H1 (cell line): Measurements from ENCODE around the gene SEMA3B. TPM values are rescaled to one million over a fixed set of nuclear protein-coding genes. Genes with fewer than 3 reads are reported as not detected.

Source experiments
- CTCF ChIA-PET: fragments of 300-600 bp; sonication (Branson Sonifier 250); formaldehyde crosslinking; loops from one replicate; lab custom pipeline; 2021; ENCODE audit not compliant: partially characterized antibody; lab: Charles Lee
- POLR2A ChIA-PET: fragments of 300-600 bp; sonication (Branson Sonifier 250); formaldehyde crosslinking; loops from one replicate; lab custom pipeline; 2021; ENCODE audit warnings: inconsistent platforms; ENCODE audit not compliant: partially characterized antibody; lab: Charles Lee
- DNase-seq, 2 experiments: peaks; one replicate each; pipeline versions ENCODE4 v3.0.0 to v3.0.0-alpha.2; 2010 to 2022; ENCODE audit warnings: low spot score in 2 of 2, low read depth in 1 of 2, mixed read lengths in 1 of 2
- FAIRE-seq: peaks from 2 replicates; lab custom pipeline; 2011; peaks lifted over from hg19 to GRCh38; lab: Jason Lieb, UNC
- H2AFZ ChIP-seq: 2 replicates; pipeline ENCODE4 v1.8.1; 2012; ENCODE audit warnings: low read length, inconsistent platforms
- H2AK5ac ChIP-seq: 2 replicates; pipeline ENCODE4 v1.6.1; 2013; ENCODE audit warnings: low read depth, low read length
- H2BK120ac ChIP-seq: replicated peaks from 2 replicates; pipeline ENCODE3; 2013; ENCODE audit warnings: low read depth, low read length, inconsistent platforms
- H2BK12ac ChIP-seq: 2 replicates; pipeline ENCODE4 v1.6.1; 2013; ENCODE audit warnings: low read depth, low read length
- H2BK15ac ChIP-seq: 2 replicates; pipeline ENCODE4 v1.6.1; 2013; ENCODE audit warnings: low read length
- H2BK20ac ChIP-seq: 2 replicates; pipeline ENCODE4 v1.6.1; 2013; ENCODE audit warnings: low read length
- H2BK5ac ChIP-seq: 2 replicates; pipeline ENCODE4 v1.6.1; 2013; ENCODE audit warnings: low read depth, low read length
- H3K14ac ChIP-seq: 2 replicates; pipeline ENCODE4 v1.6.1; 2013; ENCODE audit warnings: inconsistent platforms; ENCODE audit not compliant: insufficient read length
- H3K18ac ChIP-seq: 2 replicates; pipeline ENCODE4 v1.6.1; 2013; ENCODE audit warnings: low read length; ENCODE audit errors: extremely low read depth
- H3K23ac ChIP-seq: 2 replicates; pipeline ENCODE4 v1.6.1; 2013; ENCODE audit warnings: inconsistent platforms; ENCODE audit not compliant: insufficient read length
- H3K23me2 ChIP-seq: 2 replicates; pipeline ENCODE4 v1.6.1; 2013; ENCODE audit warnings: low read depth, low read length
- H3K27ac ChIP-seq: 2 replicates; pipeline ENCODE4 v1.6.1; 2011; ENCODE audit warnings: low read depth, low read length, inconsistent platforms
- H3K27me3 ChIP-seq, 4 experiments: replicated peaks in 1 of 4; 1 replicate in 1 of 4; 2 replicates in 3 of 4; pipeline versions ENCODE4 v1.6.1 to v1.8.1; 2011 to 2013; ENCODE audit warnings: low read length in 3 of 4, mild to moderate bottlenecking in 3 of 4, inconsistent platforms in 2 of 4, mixed read lengths in 2 of 4, moderate library complexity in 1 of 4; ENCODE audit not compliant: control insufficient read depth in 3 of 4, insufficient read depth in 3 of 4; ENCODE audit errors: extremely low read depth in 1 of 4
- H3K36me3 ChIP-seq, 4 experiments: 2 replicates each; pipeline versions ENCODE4 v1.6.1 to v1.8.1; 2011 to 2013; ENCODE audit warnings: mild to moderate bottlenecking in 4 of 4, low read length in 3 of 4, moderate library complexity in 2 of 4, control low read depth in 1 of 4, inconsistent platforms in 1 of 4; ENCODE audit not compliant: insufficient read depth in 4 of 4, control insufficient read depth in 2 of 4
- H3K4ac ChIP-seq: replicated peaks from 2 replicates; pipeline ENCODE3; 2013; ENCODE audit warnings: low read length, low read depth, mixed read lengths, inconsistent platforms; ENCODE audit not compliant: insufficient read length
- H3K4me1 ChIP-seq, 4 experiments: replicated peaks in 1 of 4; 1 replicate in 1 of 4; 2 replicates in 3 of 4; pipeline versions ENCODE4 v1.6.1 to v1.8.1; 2011 to 2013; ENCODE audit warnings: low read length in 3 of 4, inconsistent platforms in 2 of 4, mixed read lengths in 1 of 4; ENCODE audit not compliant: insufficient read depth in 4 of 4, control insufficient read depth in 3 of 4
- H3K4me2 ChIP-seq, 2 experiments: 2 replicates each; pipeline versions ENCODE4 v1.6.1 to v1.8.1; 2011 to 2013; ENCODE audit warnings: low read depth in 2 of 2, low read length in 2 of 2, control low read depth in 1 of 2, inconsistent platforms in 1 of 2, mild to moderate bottlenecking in 1 of 2; ENCODE audit not compliant: insufficient read depth in 1 of 2
- H3K4me3 ChIP-seq, 4 experiments: fragments of 200-600, 300-600 bp in 1 of 4; sonication (generic), shearing (Covaris generic), sonication (Bioruptor Twin) in 1 of 4; 2 replicates each; pipeline versions ENCODE4 v1.5.1 to v1.8.1; 2011 to 2016; ENCODE audit warnings: low read length in 4 of 4, low read depth in 3 of 4, control low read depth in 2 of 4, inconsistent platforms in 2 of 4, mild to moderate bottlenecking in 2 of 4, mixed read lengths in 1 of 4, moderate library complexity in 1 of 4; ENCODE audit not compliant: insufficient read depth in 2 of 4; ENCODE audit errors: extremely low read depth in 1 of 4
- H3K56ac ChIP-seq: replicated peaks from 2 replicates; pipeline ENCODE3; 2013; ENCODE audit warnings: low read depth, mild to moderate bottlenecking, mixed read lengths, low read length, inconsistent platforms; ENCODE audit not compliant: insufficient read length
- H3K79me1 ChIP-seq: 2 replicates; pipeline ENCODE4 v1.6.1; 2013; ENCODE audit warnings: low read depth, low read length, control low read depth
- H3K79me2 ChIP-seq, 2 experiments: 2 replicates each; pipeline versions ENCODE4 v1.6.1 to v1.8.1; 2012 to 2013; ENCODE audit warnings: low read length in 2 of 2, mild to moderate bottlenecking in 2 of 2, inconsistent platforms in 1 of 2; ENCODE audit not compliant: insufficient read depth in 2 of 2, control insufficient read depth in 1 of 2
- H3K9ac ChIP-seq, 4 experiments: replicated peaks in 1 of 4; 1 replicate in 1 of 4; 2 replicates in 3 of 4; pipeline versions ENCODE4 v1.6.1 to v1.8.1; 2011 to 2013; ENCODE audit warnings: low read depth in 3 of 4, low read length in 3 of 4, control low read depth in 2 of 4, mild to moderate bottlenecking in 2 of 4, moderate library complexity in 2 of 4, inconsistent platforms in 1 of 4; ENCODE audit errors: extremely low read depth in 1 of 4
- H3K9me3 ChIP-seq, 2 experiments: 2 replicates each; pipeline versions ENCODE4 v1.6.1 to v1.8.1; 2012 to 2013; ENCODE audit warnings: mild to moderate bottlenecking in 2 of 2, moderate library complexity in 2 of 2, control low read depth in 1 of 2, inconsistent platforms in 1 of 2, low read depth in 1 of 2, low read length in 1 of 2, mixed read lengths in 1 of 2; ENCODE audit not compliant: insufficient read depth in 2 of 2
- H4K20me1 ChIP-seq, 2 experiments: replicated peaks in 1 of 2; 2 replicates each; pipeline versions ENCODE3 to v1.8.1; 2011 to 2013; ENCODE audit warnings: inconsistent platforms in 2 of 2, low read length in 2 of 2, mild to moderate bottlenecking in 1 of 2; ENCODE audit not compliant: insufficient read depth in 2 of 2, control insufficient read depth in 1 of 2
- H4K5ac ChIP-seq: 2 replicates; pipeline ENCODE4 v1.6.1; 2013; ENCODE audit warnings: low read length, low read depth, mixed read lengths, inconsistent platforms; ENCODE audit not compliant: insufficient read length
- H4K8ac ChIP-seq: 2 replicates; pipeline ENCODE4 v1.8.0; 2013; ENCODE audit warnings: mild to moderate bottlenecking, moderate library complexity, low read length, inconsistent platforms; ENCODE audit not compliant: insufficient read depth; ENCODE audit errors: extremely low read depth
- H4K91ac ChIP-seq: replicated peaks from 2 replicates; pipeline ENCODE3; 2013; ENCODE audit warnings: low read length, mixed read lengths, inconsistent platforms; ENCODE audit not compliant: insufficient read length
- BACH1 ChIP-seq: IDR thresholded peaks from 2 replicates; pipeline ENCODE4 v1.6.1; 2012; ENCODE audit warnings: low read length, improper control_type of control experiment
- CBX5 ChIP-seq: fragments of 300-800, 300-1000 bp; sonication (generic); IDR thresholded peaks from 2 replicates; pipeline ENCODE4 v1.7.1; 2016; ENCODE audit warnings: antibody characterized with exemption, low read length, low read depth
- CTBP2 ChIP-seq: IDR thresholded peaks from 2 replicates; pipeline ENCODE4 v1.7.0; 2011; ENCODE audit warnings: borderline replicate concordance, mild to moderate bottlenecking, moderate library complexity, mixed read lengths, low read length; ENCODE audit not compliant: insufficient read depth, insufficient read length
- EZH2 ChIP-seq: fragments of 200-600 bp; sonication (generic); IDR thresholded peaks from 2 replicates; pipeline ENCODE4 v1.7.1; 2012; ENCODE audit warnings: low read depth, mild to moderate bottlenecking, moderate library complexity, low read length, inconsistent platforms; ENCODE audit not compliant: severe bottlenecking
- GABPA ChIP-seq: IDR thresholded peaks from 2 replicates; pipeline ENCODE4 v1.6.1; 2011; ENCODE audit warnings: mild to moderate bottlenecking, low read length, moderate library complexity, borderline replicate concordance; ENCODE audit not compliant: insufficient read depth
- NANOG ChIP-seq: IDR thresholded peaks from 2 replicates; pipeline ENCODE4 v1.6.1; 2011; ENCODE audit warnings: low read length, low read depth, mild to moderate bottlenecking, inconsistent platforms; ENCODE audit not compliant: insufficient read depth, poor library complexity, severe bottlenecking
- POLR2A ChIP-seq, 2 experiments: IDR thresholded peaks; 1 replicate in 1 of 2; 2 replicates in 1 of 2; pipeline ENCODE4 v1.6.1; 2011; ENCODE audit warnings: low read depth in 2 of 2, low read length in 2 of 2, mild to moderate bottlenecking in 2 of 2; ENCODE audit errors: control extremely low read depth in 1 of 2
- SP1 ChIP-seq: IDR thresholded peaks from 2 replicates; pipeline ENCODE4 v1.6.1; 2011; ENCODE audit warnings: low read depth, low read length
- SP2 ChIP-seq: IDR thresholded peaks from 2 replicates; pipeline ENCODE4 v1.6.1; 2012; ENCODE audit warnings: mild to moderate bottlenecking, low read length, inconsistent platforms
- TAF7 ChIP-seq: optimal IDR thresholded peaks from 2 replicates; pipeline ENCODE3; 2011; ENCODE audit warnings: low read depth, mild to moderate bottlenecking, inconsistent platforms, low read length, moderate library complexity, borderline replicate concordance
- TCF12 ChIP-seq: IDR thresholded peaks from 2 replicates; pipeline ENCODE4 v1.6.1; 2011; ENCODE audit warnings: low read depth, mild to moderate bottlenecking, low read length
- WGBS, 2 experiments: shearing (Covaris generic) in 1 of 2; methylation state at CpG; one replicate each; pipeline versions ENCODE4 v1.1.6 to v1.1.7; 2013 to 2015; ENCODE audit warnings: low lambda C conversion rate in 2 of 2, mixed read lengths in 2 of 2, inconsistent platforms in 1 of 2, low coverage in 1 of 2, missing lambda C conversion rate in 1 of 2; ENCODE audit not compliant: insufficient replicate concordance in 2 of 2, insufficient coverage in 1 of 2, insufficient read length in 1 of 2; ENCODE audit errors: extremely low coverage in 1 of 2, missing lambda C conversion rate in 1 of 2; 5-methylcytosine and 5-hydroxymethylcytosine counted together
- polyA plus RNA-seq, 7 experiments: library from polyadenylated mRNA; depleted of rRNA in 3 of 7; stranded (reverse) in 5 of 7; unstranded in 2 of 7; fragments of >200 nt in 5 of 7; fragments of 200-250 nt in 2 of 7; gene quantifications; 1 replicate in 5 of 7; 2 replicates in 1 of 7; 4 replicates in 1 of 7; pipeline versions ENCODE4 v1.2.1 to v1.2.3, GENCODE V29; 2011 to 2013; ENCODE audit warnings: missing spikeins in 2 of 7, mixed read lengths in 2 of 7
- total RNA-seq: library from RNA; stranded (reverse); fragmentation: NEBNext Ultra II Directional; extraction: Animal tissue kit (Norgen Biotek cat#: 25700); gene quantifications from 2 replicates; pipeline ENCODE4 v1.2.1, GENCODE V29; 2021

SEMA3B gene
- total and polyA plus RNA-seq, 2 of the 8 experiments (the other 6 are each of a cell fraction or from before 2014, with no cell fraction given), result 3.0 to 4.7 TPM

DNA sequence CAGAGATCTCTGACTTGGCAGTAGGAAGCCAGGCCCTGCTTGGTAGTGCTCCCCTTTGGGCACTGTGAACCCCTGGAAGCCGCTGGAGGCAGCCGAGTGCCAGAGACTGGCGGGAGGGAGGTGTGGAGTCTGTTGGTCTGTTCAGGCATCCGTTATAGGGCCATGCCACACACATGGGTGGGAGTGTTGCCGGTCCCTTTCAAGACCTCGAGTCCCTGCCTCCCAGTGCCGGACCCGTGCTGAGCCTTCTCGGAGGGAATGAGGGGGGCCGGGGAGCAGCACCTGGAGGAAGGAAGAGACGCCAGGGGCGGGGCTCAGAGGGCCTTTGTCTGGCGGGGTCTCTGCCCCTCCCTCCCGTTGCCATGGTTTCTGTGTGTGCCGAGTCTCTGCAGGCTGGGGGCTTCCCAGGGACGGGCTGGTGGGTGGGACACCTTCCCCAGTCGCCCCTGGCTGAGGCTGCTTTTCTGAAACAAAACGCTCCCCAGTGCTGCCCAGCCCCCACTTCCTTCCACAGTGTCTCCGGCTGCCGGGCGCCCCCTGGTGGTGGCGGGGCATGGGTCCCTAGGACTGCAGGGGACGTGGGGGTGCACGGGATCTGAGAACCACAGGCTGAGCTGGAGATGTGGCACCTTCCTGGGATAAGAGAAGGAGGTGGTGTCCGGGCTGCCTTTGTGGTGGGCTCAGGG lies 23.0 kb upstream of the SEMA3B start:
- Histone ChIP-seq H3K4me1 (peaks cover 5 to 48% (median 41%) of the 10 kb centered on the region in 4 experiments), H3K23me2 (peaks cover 5% of the 10 kb centered on the region; the same call in 1 of the 2 replicates), H3K9me3 (no peaks in the 10 kb centered on the region), H3K14ac (no peak overlapping the region), H3K4me3 (peak overlapping the region in 2 of 4 experiments; percentile 23 to 27; a peak in 4 of 8 replicates), H4K8ac (peak overlapping the region; percentile 89), H4K91ac (peak overlapping the region; percentile 86), H2AFZ (no peak overlapping the region), H3K56ac (peak overlapping the region; percentile 35), H3K79me1 (peaks cover 35% of the 10 kb centered on the region), H3K36me3 (peaks cover 0 to 3% (median 2%) of the 10 kb centered on the region in 4 experiments; a peak in 2 of 8 replicates), H3K27me3 (no peaks in the 10 kb centered on the region), H2AK5ac (peak overlapping the region; percentile 54; the same call in 1 of the 2 replicates), H4K20me1 (peaks cover 18 to 36% of the 10 kb centered on the region in 2 experiments), H3K4ac (no peak overlapping the region), H3K27ac (peak overlapping the region; percentile 53), H3K9ac (peak overlapping the region in 2 of 4 experiments; percentile 8 to 13; a peak in 2 of 7 replicates), H3K79me2 (peaks cover 21 to 90% of the 10 kb centered on the region in 2 experiments), H2BK20ac (peak overlapping the region; percentile 18; the same call in 1 of the 2 replicates), H3K23ac (no peak overlapping the region), H2BK15ac (peak overlapping the region; percentile 98; the same call in 1 of the 2 replicates), H3K18ac (peak overlapping the region; percentile 92), H4K5ac (peak overlapping the region; percentile 73), H2BK5ac (peak overlapping the region; percentile 96), H2BK12ac (peak overlapping the region; percentile 92), H2BK120ac (peak overlapping the region; percentile 38), H3K4me2 (peak overlapping the region; percentile 56 to 60; a peak in 3 of 4 replicates)
- peak in 1 of 2 experiments; percentile 99 for DNase-seq
- POLR2A ChIA-PET, result interaction anchor here (0.6 to 3.5 kb wide), 16 partner anchors 8 to 282 kb away, joined by 3 to 17 read pairs (median 4); partner anchors contain the start of gene IFRD2
- no peak for FAIRE-seq
- CTCF ChIA-PET, result interaction anchor here (0.6 to 53.5 kb wide), 34 partner anchors 12 to 443 kb away, joined by 3 to 2149 read pairs (median 4); partner anchors contain the start of genes GNAI2, GNAT1, HYAL3 and INKA1
- WGBS, 2 experiments, result 7% methylated on average over 22 of the region's 25 CpGs; no CpG with 5 or more reads in 1 of the 2 experiments
- no peak for TF ChIP-seq NANOG
- peak; percentile 53; the same call in 1 of the 2 replicates for TF ChIP-seq GABPA
- TF ChIP-seq CBX5, result no peak
- no peak for TF ChIP-seq SP2
- TF ChIP-seq POLR2A (IDR thresholded peaks at IDR 0.05; ENCODE audit: control extremely low read depth in 1 of 2, low read depth in 2 of 2, low read length in 2 of 2), result no peak; a peak in 1 of 3 replicates
- TF ChIP-seq TCF12, result no peak; the same call in 1 of the 2 replicates
- no peak for TF ChIP-seq EZH2
- TF ChIP-seq CTBP2, result peak; percentile 84
- peak; percentile 60; the same call in 1 of the 2 replicates for TF ChIP-seq BACH1
- TF ChIP-seq TAF7, result peak; percentile 36
- TF ChIP-seq SP1, result peak; percentile 66; the same call in 1 of the 2 replicates
